ENCODE data around the gene F8.

F8 gene

DNA sequence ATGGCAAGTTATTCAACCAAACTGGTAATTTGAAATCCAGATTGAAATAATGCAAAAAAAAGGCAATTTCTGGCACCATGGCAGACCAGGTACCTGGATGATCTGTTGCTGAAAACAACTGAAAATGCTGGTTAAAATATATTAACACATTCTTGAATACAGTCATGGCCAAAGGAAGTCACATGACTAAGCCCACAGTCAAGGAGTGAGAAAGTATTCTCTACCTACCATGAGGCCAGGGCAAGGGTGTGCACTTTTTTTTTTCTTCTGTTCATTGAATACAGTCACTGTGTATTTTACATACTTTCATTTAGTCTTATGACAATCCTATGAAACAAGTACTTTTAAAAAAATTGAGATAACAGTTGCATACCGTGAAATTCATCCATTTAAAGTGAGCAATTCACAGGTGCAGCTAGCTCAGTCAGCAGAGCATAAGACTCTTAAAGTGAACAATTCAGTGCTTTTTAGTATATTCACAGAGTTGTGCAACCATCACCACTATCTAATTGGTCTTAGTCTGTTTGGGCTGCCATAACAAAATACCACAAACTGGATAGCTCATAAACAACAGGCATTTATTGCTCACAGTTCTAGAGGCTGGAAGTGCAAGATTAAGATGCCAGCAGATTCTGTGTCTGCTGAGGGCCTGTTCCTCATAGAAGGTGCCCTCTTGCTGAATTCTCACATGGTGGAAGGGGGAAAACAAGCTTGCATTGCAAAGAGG lies 212.4 kb downstream of the F8 start:
- DNase-seq = no peak

DNA sequence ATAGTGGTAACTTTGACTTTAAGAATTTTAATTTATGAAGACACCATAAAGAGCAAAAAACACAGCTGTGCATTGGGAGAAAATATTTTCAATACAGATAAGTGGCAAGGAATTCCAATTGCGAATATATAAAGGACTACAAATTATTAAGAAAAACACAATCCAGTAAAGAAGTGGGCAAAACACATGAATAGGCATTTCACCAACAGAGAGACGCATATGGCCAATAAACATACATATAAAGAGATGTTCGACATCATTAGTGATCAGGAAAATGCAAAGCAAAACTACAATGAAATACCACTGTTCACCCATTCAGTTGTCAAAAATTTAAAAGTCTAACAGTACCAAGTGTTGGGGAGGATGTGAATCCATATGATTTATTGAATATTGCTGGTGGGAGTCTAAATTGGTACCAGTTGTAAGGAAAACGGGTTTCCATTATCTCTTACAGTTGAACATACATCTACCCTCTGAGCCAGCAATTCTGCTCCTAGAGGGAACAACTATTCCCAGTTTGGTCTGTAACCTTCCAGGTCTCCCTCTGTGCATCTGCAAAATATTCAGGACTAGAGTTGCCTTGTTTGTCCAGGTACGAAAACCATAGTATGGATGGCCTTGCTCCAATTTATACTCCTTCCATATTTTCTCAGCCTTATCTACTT lies 215.6 kb downstream of the F8 start:
- no peak for DNase-seq

DNA sequence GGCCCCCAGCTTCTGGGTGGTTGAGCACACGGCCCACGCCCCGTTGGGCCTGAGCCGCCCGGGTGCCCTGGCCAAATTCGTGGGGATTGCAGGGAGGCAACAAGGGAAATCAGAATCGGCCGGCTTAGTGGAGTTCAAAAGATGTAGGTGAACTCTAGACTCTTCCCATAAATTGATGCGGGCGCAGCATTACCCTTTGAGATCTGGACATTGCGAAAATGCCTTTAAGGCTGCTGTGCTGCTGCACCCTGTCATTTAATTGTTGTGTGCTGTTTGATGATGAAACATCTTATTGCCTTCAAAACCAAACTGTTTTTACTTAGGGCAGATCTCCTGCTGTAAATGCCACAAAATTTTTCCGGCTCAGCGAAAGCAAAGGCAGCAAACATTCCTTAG lies 216.8 kb downstream of the F8 start:
- DNase-seq = no peak

DNA sequence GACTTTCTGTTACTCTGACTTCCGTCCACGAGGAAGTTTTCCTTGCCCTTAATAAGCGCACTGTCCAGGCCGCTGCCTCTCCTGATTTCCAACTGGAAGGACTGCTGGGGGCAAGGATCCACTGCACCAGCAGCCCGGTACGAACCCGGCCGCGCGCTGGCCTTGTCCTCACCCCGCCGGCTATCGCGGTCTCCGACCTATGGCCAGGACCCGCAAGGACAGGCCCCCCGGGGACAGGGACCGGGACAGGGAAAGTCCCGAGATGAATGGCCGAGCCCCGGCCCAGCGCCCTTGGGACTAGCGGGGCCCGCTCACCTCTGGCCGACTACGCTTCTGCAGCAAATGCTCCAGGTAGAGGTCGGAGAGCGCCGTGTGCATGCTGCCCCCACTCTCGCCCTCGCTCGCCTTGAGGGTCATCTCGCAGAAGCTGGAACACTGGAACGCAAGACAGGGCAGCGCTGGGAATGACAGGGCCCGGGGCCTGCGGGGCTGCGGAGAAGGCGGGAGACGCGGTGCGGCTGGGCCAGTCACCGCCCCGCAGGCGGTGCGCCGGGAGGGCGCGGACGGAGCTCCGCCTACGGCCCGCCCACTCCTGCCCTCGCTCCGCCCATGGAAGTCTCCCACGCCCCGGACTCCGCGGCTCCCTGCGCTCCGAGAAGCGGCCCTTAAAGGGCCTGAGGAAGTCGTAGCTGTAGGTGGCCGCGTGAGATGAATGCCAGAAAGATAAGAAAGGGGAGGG lies 217.4 kb downstream of the F8 start, which contains the start of gene MPP1:
TSS of gene MPP1 (minus strand) at position 529 of the 739 bp plus-strand sequence. CDS start at position 417, 112 bp downstream.
- peak; percentile 43 for DNase-seq

DNA sequence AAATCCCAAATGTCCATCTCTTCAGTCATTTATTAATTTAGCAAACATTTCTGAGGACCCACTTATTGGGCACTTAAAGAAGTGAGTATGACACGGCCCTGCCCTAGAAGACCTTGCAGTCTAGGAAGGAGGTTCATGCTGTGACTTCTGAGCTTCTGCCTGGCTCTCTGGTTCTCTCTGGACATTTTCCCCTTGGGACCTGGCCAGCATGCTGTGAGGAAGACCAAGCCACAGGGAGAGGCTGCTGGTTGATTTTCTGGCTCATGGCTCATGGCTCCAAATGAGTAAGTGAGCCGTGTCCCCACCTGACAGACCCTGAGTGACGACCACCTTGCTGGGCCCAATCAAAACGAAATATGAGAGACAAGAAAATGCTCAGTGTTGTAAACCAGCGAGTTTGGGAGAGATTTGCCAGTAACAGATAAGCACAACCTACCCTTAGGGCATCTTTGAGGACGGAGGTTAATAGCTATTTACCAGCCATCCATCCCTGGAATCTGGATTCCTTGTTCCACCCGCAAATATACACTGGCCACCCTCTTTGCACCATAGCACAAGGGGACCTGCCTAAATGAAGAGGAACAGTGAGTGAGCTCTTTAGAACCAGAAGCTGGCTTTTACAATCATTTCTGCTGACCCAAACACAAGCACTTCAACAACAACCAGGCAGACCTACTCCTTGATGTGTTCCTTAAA lies 218.1 kb downstream of the F8 start:
- DNase-seq = no peak

DNA sequence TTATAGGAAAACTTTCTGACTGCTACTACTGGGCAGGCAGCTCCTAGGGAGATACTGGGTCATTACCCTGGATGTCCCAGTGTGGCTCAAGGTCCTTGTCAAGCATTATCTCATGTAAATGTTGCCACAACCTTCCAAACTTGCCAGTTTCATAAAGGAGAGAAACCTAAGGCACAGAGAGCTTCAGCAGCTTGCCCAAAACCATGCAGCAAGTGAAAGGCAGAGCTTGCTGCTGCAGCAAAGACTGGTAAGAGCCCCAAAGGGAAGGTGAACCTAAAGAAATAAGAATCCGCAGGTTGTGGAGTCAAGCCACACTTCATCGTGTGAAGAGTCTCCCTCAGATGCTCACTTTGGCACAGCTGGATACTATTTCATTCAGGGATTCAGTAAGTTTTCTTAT lies 219.6 kb downstream of the F8 start:
- DNase-seq = no peak

DNA sequence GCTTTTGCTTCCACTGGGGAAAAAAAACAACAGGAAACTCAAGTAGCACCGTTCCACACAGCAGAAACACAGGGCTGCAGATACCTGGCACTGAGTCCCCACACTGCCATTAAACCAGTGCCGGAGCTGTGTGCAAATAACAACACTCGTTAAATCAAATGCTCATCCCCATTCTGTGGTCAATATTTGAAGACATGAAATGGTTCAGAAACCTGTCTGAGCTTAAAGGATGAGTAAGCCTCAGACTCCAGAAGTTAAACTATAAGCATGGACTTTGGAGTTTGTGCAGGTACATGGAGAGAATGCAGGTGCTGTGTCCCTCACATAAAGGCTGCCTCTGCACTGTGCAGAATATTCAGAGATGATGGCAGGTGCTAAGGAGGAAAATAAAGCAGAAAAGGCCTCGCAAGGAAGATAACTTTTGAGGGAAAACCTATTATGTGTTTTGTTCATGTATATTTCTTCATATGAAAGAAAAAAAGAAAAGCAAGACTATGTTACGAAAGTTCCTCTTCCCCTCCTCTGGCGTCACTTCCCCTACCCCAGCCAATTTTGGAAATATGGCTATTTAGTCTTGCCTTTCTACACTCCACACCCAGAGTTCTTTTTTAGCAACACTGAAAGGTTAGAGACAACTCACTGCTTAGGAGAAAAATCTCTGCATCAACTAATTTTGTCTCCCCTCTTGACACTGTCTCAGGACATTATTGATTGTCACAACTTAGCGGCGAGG lies 221.9 kb downstream of the F8 start:
- DNase-seq = peak; percentile 71

DNA sequence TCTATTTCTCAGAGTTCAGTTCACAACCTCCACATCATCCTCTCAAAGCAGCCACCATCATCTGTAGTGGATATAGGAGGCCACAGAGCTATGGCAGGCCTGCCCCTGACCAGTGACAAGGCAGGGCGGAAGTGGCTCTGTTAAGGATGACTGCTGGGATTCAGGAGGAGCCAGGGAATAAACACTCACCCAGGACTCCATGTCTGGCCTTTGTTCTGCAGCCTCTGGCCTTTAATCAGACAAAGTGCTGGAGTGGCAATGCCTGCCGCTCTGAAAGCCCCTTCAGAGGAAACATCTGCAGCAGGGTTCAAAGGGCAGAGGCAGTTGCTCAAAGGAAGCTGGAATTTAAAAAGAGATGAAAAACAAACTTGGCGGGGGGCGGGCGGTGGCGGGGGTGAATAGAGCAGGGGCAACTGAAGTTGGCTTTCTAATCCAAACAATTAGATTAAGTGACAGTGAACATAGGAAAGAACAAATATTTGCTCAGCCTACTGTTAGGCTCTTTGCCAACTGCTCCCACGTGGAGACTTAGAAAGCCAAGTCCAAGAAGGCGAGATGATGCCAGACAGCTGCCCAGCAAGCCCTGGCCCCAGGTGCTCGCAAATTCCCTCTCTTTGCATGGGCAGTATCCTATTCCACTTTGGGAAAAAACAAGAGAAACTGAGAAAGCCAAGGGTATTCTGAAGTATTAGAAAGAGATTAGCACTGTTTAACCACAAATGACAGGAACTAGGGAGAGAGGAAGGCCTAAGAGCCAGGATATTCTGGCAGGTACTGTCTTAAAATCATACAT lies 222.8 kb downstream of the F8 start:
- DNase-seq = peak; percentile 99

DNA sequence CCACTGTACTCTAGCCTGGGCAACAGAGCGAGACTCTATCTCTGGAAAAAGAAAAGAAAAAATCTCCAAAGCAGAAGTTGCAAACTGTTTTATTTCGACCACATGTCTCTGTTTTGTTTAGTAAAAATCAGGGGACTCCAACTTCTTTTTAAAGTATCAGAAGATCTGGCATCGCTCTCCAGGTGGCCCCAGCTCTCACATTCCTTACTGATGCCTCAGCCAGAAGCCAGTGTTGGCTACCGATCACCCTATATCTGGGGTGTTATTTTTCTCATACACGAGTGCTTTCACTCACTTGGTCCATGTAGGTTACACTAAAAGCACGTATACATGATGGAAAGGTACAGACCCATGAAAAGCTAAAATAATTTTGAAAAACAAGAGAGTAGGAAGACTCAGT lies 225.5 kb downstream of the F8 start:
- no peak for DNase-seq

DNA sequence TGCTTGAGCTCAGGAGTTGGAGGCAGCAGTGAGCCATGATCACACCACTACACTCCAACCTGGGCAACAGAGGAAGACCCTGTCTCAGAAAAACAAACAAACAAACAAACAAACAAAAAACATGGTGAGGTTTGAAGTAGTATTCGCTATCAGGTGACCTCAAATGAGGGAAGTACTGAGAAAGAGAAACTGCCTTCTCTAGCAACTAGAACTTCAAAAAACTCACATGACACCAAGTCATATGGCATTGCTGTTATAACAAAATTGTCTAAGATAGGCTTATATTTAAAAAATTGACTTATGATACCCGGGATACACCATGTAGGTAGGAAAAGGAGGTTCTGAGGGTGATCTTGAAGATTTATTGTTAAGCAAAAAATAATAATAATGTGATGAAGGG lies 227.5 kb downstream of the F8 start:
- DNase-seq = no peak

DNA sequence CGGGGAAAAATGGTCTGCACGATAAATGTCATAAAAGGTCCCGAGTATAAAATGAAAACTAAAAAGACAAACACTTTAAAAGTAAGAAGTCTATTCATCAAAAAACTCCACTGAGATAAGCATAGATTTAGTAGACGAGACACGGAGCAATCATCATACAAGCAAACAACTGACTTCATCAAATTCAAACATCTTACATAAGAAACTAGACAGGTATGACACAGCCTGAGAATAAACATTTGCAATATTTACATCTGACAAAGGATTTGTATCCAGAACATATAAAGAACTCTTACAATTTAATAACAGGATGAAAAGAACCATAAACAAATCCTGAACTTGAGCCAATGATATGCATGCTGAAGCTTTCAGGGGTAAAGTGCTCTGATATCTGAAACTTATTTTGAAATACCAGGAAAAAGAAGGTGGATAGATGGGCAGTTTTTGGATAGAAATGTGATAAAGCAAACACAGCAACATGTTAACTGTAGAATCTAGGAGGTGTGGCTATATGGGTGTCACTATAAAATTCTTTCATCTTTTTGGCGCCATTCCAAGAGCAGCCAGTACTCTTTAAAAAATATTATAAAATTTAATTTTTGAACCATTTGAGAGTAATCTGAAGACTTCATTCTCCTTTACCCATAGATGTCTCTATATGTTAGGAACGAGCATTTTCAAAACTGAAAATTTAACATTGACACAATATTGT lies 229.3 kb downstream of the F8 start:
- DNase-seq = peak; percentile 12

DNA sequence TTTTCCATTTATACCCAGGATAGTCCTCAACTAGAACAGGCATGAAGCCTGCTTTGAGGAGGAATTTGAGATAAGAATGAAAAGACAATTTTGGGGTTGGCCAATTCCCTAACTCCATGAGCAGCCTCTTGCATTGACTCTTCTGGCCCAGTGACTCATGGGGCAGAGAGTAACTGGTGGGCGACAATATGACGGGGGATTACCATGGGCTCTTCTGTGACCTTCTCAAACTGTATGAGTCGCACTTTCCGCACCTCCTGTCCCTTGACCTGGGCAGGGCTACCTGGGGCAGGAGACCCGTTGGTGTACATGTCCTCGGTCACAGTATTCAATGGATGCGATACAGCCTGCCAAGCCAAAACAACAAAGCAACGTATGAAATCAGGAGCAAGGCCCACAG lies 230.6 kb downstream of the F8 start:
- DNase-seq = no peak

DNA sequence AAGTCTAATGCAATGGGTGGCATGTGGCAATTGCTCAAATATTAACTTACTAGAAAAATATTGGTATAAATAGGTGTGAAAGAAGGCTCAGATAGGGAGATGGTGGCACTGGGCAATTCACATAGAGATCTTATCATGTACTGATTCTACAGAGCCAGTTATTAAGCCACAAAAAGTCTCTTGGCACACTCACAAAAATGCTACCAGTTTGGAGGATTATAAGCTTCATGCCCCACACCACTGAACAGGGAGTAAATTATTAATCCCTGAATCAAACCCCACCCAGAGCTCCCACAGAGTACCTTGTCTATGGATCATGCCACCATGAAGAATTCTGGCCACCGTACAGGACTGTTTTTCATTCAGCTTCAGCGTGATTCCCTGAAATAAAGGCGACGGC lies 231.1 kb downstream of the F8 start:
- DNase-seq = no peak

Data from NCI-H748 treated with DMSO at 0.1 percent for 48 hours (cell line).